WTC11 (cell line): ENCODE results near the gene DACT3.

Experiments used
- TF ChIP-seq, protein P1 (sequence below): fragments of 200-600 bp; IDR thresholded peaks from 2 replicates; pipeline ENCODE4 v1.8.0; 2022; ENCODE audit warnings: antibody characterized with exemption
- TF ChIP-seq, protein P2 (sequence below): sonication (generic); formaldehyde crosslinking; IDR thresholded peaks from 2 replicates; pipeline ENCODE4 v1.8.0; 2022; ENCODE audit warnings: mild to moderate bottlenecking, missing genetic modification reagents

DNA sequence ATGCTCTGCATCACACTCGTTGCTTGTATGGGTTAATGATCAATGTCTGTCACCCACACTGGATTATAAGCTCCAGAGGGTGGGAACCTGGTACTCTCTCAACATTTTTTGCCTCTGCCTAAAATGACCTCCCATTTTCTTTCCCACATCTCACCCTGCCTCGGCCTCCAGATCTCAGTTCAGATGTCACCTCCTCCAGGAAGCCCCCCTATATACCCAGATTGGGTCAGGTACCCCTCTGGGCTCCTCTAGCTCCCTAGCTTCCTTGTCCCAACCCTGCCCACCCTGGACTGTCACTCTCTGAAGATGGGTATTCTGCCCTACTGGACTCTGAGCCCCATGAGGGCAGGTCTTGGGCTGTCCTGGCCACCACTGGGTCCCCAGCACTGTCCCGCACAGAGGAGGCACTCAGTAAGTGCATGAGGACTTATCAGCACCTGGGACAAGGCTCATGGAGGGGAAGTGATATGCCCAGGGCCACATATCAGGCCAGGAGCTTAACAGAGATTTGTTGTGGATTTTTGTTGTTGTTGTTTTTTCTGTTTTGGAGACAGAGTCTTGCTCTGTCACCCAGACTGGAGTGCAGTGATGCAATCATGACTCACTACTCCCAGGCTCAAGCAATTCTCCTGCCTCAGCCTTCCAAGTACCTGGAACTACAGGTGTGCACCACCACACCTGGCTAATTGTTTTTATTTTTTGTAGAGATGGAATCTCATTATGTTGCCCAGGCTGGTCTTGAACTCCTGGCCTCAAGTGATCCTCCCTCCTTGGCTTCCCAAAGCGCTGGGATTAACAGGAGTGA, 32.1 kb upstream of the DACT3 start:
- TF ChIP-seq, protein P1, sequence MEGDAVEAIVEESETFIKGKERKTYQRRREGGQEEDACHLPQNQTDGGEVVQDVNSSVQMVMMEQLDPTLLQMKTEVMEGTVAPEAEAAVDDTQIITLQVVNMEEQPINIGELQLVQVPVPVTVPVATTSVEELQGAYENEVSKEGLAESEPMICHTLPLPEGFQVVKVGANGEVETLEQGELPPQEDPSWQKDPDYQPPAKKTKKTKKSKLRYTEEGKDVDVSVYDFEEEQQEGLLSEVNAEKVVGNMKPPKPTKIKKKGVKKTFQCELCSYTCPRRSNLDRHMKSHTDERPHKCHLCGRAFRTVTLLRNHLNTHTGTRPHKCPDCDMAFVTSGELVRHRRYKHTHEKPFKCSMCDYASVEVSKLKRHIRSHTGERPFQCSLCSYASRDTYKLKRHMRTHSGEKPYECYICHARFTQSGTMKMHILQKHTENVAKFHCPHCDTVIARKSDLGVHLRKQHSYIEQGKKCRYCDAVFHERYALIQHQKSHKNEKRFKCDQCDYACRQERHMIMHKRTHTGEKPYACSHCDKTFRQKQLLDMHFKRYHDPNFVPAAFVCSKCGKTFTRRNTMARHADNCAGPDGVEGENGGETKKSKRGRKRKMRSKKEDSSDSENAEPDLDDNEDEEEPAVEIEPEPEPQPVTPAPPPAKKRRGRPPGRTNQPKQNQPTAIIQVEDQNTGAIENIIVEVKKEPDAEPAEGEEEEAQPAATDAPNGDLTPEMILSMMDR, result no peak
- TF ChIP-seq, protein P2, sequence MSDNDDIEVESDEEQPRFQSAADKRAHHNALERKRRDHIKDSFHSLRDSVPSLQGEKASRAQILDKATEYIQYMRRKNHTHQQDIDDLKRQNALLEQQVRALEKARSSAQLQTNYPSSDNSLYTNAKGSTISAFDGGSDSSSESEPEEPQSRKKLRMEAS, result no peak
